Brain microvascular endothelial cell (primary cell): ENCODE results near the gene CUBN.
A peak's percentile ranks its signal among the peaks of the same experiment; 100 is the strongest.
"Not testable (repeated sequence)": the region's sequence is repeated elsewhere in the genome, so short reads cannot be mapped to it uniquely, and the experiment has no call there.

Experiments used
- DNase-seq: peaks from one replicate; pipeline ENCODE4 v3.0.0-alpha.2; 2020
- H3K27ac ChIP-seq: fragments of 250-450 bp; sonication (Bioruptor Pico); 2 replicates; pipeline ENCODE4 v1.5.1; 2020; ENCODE audit warnings: mild to moderate bottlenecking, moderate library complexity
- H3K27me3 ChIP-seq: fragments of 250-450 bp; sonication (Bioruptor Pico); replicated peaks from 2 replicates; pipeline ENCODE4 v1.5.1; 2020; ENCODE audit warnings: mild to moderate bottlenecking
- H3K36me3 ChIP-seq: fragments of 250-450 bp; sonication (Bioruptor Pico); replicated peaks from 2 replicates; pipeline ENCODE4 v1.5.1; 2020; ENCODE audit warnings: mild to moderate bottlenecking
- H3K4me3 ChIP-seq: 2 replicates; pipeline ENCODE4 v1.5.1; 2011; ENCODE audit warnings: low read depth, mild to moderate bottlenecking, control low read depth, low read length, moderate library complexity
- CTCF ChIP-seq: IDR thresholded peaks from 2 replicates; pipeline ENCODE4 v1.5.1; 2011; ENCODE audit warnings: low read depth, mild to moderate bottlenecking, moderate library complexity, low read length, control low read depth, inconsistent platforms; ENCODE audit errors: missing control alignments
- in situ Hi-C: cut with HindIII; loops from 2 replicates; pipeline ENCODE4 v1.10.0; 2017; ENCODE audit warnings: low sequenced_read_pairs, low pct_ligation_motif_present

The CUBN gene

GRCh38 chr10:16843252-16843870 lies 286.2 kb downstream of the CUBN start:
- Histone ChIP-seq H3K4me3 (no peak overlapping the region), H3K27me3 (no peaks in the 10 kb centered on the region), H3K27ac (no peak overlapping the region), H3K36me3 (no peaks in the 10 kb centered on the region)
- in situ Hi-C loops, result no loop called here
- DNase-seq, result peak; percentile 42
- peak; percentile 24 for TF ChIP-seq CTCF

GRCh38 chr10:16835228-16835627 lies 294.4 kb downstream of the CUBN start:
- H3K27ac ChIP-seq, result no peak overlapping the region
- no peak overlapping the region for H3K4me3 ChIP-seq
- no peaks in the 10 kb centered on the region for H3K27me3 ChIP-seq
- no peak for TF ChIP-seq CTCF
- in situ Hi-C loops, result no loop called here
- no peaks in the 10 kb centered on the region for H3K36me3 ChIP-seq
- no peak for DNase-seq

GRCh38 chr10:16832351-16833080 lies 297.1 kb downstream of the CUBN start:
- Histone ChIP-seq H3K36me3 (no peaks in the 10 kb centered on the region), H3K27ac (peak overlapping the region; percentile 84), H3K27me3 (no peaks in the 10 kb centered on the region), H3K4me3 (no peak overlapping the region)
- DNase-seq, result peak; percentile 95
- no peak for TF ChIP-seq CTCF
- in situ Hi-C loops, result no loop called here

- peak overlapping the region; percentile 92 for H3K27ac ChIP-seq
- peak; percentile 94 for DNase-seq
- H3K27me3 ChIP-seq, result no peaks in the 10 kb centered on the region
- TF ChIP-seq CTCF, result no peak
- H3K4me3 ChIP-seq, result peak overlapping the region; percentile 32
- no peaks in the 10 kb centered on the region for H3K36me3 ChIP-seq
- in situ Hi-C loops, result no loop called here
Observed at GRCh38 chr10:16828701-16829175, 300.9 kb downstream of the CUBN start.

GRCh38 chr10:16828114-16828568 lies 301.5 kb downstream of the CUBN start:
- Histone ChIP-seq H3K27me3 (no peaks in the 10 kb centered on the region), H3K27ac (peak overlapping the region; percentile 92), H3K4me3 (no peak overlapping the region), H3K36me3 (no peaks in the 10 kb centered on the region)
- DNase-seq, result peak; percentile 74
- in situ Hi-C loops, result no loop called here
- peak; percentile 61 for TF ChIP-seq CTCF

GRCh38 chr10:16827474-16827873 lies 302.1 kb downstream of the CUBN start:
- H3K27ac ChIP-seq, in situ Hi-C loops, H3K27me3 ChIP-seq, H3K36me3 ChIP-seq, H3K4me3 ChIP-seq, DNase-seq: not testable (repeated sequence)
